Dermis microvascular lymphatic vessel endothelial cell (primary cell): Measurements from ENCODE around the gene CDC5L. TPM values are rescaled to one million over a fixed set of nuclear protein-coding genes. Genes with fewer than 3 reads are reported as not detected.

ENCODE experiments used
- DNase-seq, 2 donors: peaks; one replicate each; pipeline versions ENCODE4 v3.0.0 to v3.0.0-alpha.2; 2010; ENCODE audit warnings: low read depth in 2 of 2
- total RNA-seq: library from RNA; depleted of rRNA; stranded (reverse); fragments of >200 nt; gene quantifications from 2 replicates; pipeline ENCODE4 v1.2.1, GENCODE V29; 2014

Gene CDC5L
- total RNA-seq, 1 donor from 2014 or later: 15.4 TPM

DNA sequence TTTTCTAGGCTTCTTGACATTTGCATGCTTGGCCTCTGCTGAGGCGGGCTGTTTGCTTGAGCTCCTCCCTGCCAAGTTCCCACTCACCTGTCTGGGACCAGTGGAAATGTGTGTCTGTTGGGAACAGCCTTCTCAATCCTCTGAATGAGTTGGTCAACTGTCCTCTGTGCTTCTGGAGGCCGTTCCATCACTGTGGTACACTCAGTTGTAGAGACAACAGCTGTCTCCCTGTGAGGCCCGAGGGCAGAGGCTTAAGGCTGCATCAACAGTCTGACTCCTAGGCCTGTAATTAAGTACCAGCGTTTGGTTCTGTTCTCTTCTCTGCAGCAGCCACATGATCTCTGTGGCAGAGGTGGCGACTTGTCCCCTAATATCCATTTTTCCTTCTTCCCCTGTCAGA lies 110.9 kb downstream of the CDC5L start:
- no peak for DNase-seq

GRCh38 chr6:44499609-44500008 lies 112.1 kb downstream of the CDC5L start:
- no peak for DNase-seq

Other genes with a start within 250 kb of the CDC5L start
- 0.76 and 1.9 TPM in 2 replicates for gene CAPN11, start 228.9 kb upstream of the CDC5L start, total RNA-seq
- gene MYMX, start 170.8 kb upstream of the CDC5L start, total RNA-seq: 0.13 TPM in 1 of 2 replicates, not detected in the other
- 27.3 and 37.0 TPM in 2 replicates for gene SLC29A1, start 164.1 kb upstream of the CDC5L start, total RNA-seq
- gene HSP90AB1, start 140.6 kb upstream of the CDC5L start, total RNA-seq: 448 and 497 TPM in 2 replicates
- gene SLC35B2, start 130.2 kb upstream of the CDC5L start, total RNA-seq: 38.0 and 54.6 TPM in 2 replicates
- gene NFKBIE, start 122.2 kb upstream of the CDC5L start, total RNA-seq: 9.6 and 15.0 TPM in 2 replicates
- not detected in 2 replicates for gene TMEM151B, start 117.3 kb upstream of the CDC5L start, total RNA-seq
- 10.7 and 12.6 TPM in 2 replicates for gene AARS2, start 74.4 kb upstream of the CDC5L start, total RNA-seq
- gene SPATS1, start 45.1 kb upstream of the CDC5L start, total RNA-seq: not detected in 2 replicates